Right lobe of liver (tissue), 6 donors: ENCODE measurements around the gene SECISBP2. TPM values are rescaled to one million over a fixed set of nuclear protein-coding genes. Genes with fewer than 3 reads are reported as not detected.

ENCODE experiments used
- ATAC-seq, 4 donors: fragments of 200-7000 bp; cut with Tn5 transposase; one replicate each; pipeline ENCODE4 v1.9.1; 2020; ENCODE audit warnings: mild to moderate bottlenecking in 4 of 4, moderate library complexity in 4 of 4
- DNase-seq, 3 donors: peaks; one replicate each; pipeline ENCODE4 v3.0.0-alpha.2; 2020
- H3K27ac ChIP-seq, 3 donors: fragments of 200-600 bp; one replicate each; pipeline ENCODE4 v1.8.0; 2022
- H3K27me3 ChIP-seq, 2 donors: fragments of 200-600 bp; one replicate each; pipeline ENCODE4 v1.8.0; 2022
- H3K36me3 ChIP-seq, 4 donors: fragments of 200-600 bp; sonication (generic) in 1 of 4; one replicate each; pipeline versions ENCODE4 v1.5.1 to v1.8.0; 2017 to 2022; ENCODE audit warnings: control low read depth in 1 of 4
- H3K4me1 ChIP-seq, 4 donors: fragments of 200-600 bp; sonication (generic) in 1 of 4; one replicate each; pipeline versions ENCODE4 v1.5.1 to v1.8.0; 2017 to 2022; ENCODE audit warnings: control low read depth in 1 of 4
- H3K4me3 ChIP-seq, 3 donors: fragments of 200-600 bp; one replicate each; pipeline ENCODE4 v1.8.0; 2022
- H3K9me3 ChIP-seq, 4 donors: fragments of 200-600 bp; sonication (generic) in 1 of 4; one replicate each; pipeline versions ENCODE4 v1.5.1 to v1.8.0; 2017 to 2022; ENCODE audit warnings: control low read depth in 1 of 4
- CTCF ChIP-seq, 4 donors: fragments of 200-600 bp in 3 of 4; fragments of 450-650 bp in 1 of 4; IDR thresholded peaks; one replicate each; pipeline versions ENCODE4 v1.5.1 to v1.8.0; 2016 to 2022; ENCODE audit warnings: antibody characterized with exemption in 4 of 4, mild to moderate bottlenecking in 2 of 4
- POLR2A ChIP-seq: fragments of 450-650 bp; IDR thresholded peaks from one replicate; pipeline ENCODE4 v1.6.1; 2017; ENCODE audit warnings: antibody characterized with exemption, mild to moderate bottlenecking
- WGBS: methylation state at CpG from one replicate; pipeline ENCODE4 v1.1.6; 2018; ENCODE audit warnings: low coverage, low lambda C conversion rate; ENCODE audit not compliant: insufficient coverage; ENCODE audit errors: missing lambda C conversion rate; 5-methylcytosine and 5-hydroxymethylcytosine counted together
- intact Hi-C, 2 donors: fragments of 100-400 bp; cut with DNase I; formaldehyde crosslinking; loops; one replicate each; pipeline versions ENCODE4 v1.11.2 to v1.14.1; 2022
- total RNA-seq, 6 experiments: library from RNA; depleted of rRNA in 2 of 6; stranded (reverse); fragments of >200 nt in 2 of 6; fragmentation: NEBNext Ultra II Directional in 3 of 6; extraction: Animal tissue kit (Norgen Biotek cat#: 25700) in 3 of 6; gene quantifications; one replicate each; pipeline versions ENCODE4 v1.1.0 to v1.2.4, GENCODE V29; 2016 to 2023
- donor health status: DM: no; HTN: yes; CAD: no.
- donor health status: DM: no; HTN: no; CAD: no.
- donor health status: DM: no; HTN: no; CAD: no.
- donor health status: DM: no; HTN: yes; CAD: no.
- donor health status: DM: no; HTN: yes; CAD: no.

Gene SECISBP2
- total RNA-seq, 6 experiments from 2014 or later = 17.3 to 34.2 (median 26.5) TPM

DNA sequence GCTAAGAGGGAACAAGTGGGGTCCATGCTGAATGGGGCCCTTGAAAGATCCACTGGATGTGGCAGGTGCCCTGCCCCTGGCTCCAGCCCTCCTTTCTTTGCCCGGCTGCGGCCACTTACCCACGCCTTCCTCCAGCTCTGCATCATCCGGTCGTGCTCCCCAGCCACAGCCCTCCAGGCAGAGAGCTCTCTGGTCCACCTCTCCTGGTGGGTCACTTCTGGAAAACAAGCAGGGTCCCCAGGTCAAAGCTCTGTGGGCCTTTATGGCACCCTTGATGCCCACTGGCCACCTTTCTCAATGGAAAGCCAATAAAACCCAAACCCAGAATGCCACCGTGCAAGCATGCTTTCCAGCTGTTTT lies 45.0 kb downstream of the SECISBP2 start:
- H3K27ac ChIP-seq = no peak overlapping the region
- H3K9me3 ChIP-seq = no peaks in the 10 kb centered on the region
- H3K36me3 ChIP-seq = peaks cover 0 to 39% (median 14%) of the 10 kb centered on the region in 4 donors
- H3K4me3 ChIP-seq = no peak overlapping the region
- no peak for DNase-seq
- H3K4me1 ChIP-seq = no peaks in the 10 kb centered on the region
- TF ChIP-seq POLR2A (no peak), CTCF (IDR thresholded peaks at IDR 0.05) (no peak)
- intact Hi-C loops = no loop called here
- WGBS = 86% methylated on average over 1 of the region's 6 CpGs
- H3K27me3 ChIP-seq = no peaks in the 10 kb centered on the region
- ATAC-seq = no peak

DNA sequence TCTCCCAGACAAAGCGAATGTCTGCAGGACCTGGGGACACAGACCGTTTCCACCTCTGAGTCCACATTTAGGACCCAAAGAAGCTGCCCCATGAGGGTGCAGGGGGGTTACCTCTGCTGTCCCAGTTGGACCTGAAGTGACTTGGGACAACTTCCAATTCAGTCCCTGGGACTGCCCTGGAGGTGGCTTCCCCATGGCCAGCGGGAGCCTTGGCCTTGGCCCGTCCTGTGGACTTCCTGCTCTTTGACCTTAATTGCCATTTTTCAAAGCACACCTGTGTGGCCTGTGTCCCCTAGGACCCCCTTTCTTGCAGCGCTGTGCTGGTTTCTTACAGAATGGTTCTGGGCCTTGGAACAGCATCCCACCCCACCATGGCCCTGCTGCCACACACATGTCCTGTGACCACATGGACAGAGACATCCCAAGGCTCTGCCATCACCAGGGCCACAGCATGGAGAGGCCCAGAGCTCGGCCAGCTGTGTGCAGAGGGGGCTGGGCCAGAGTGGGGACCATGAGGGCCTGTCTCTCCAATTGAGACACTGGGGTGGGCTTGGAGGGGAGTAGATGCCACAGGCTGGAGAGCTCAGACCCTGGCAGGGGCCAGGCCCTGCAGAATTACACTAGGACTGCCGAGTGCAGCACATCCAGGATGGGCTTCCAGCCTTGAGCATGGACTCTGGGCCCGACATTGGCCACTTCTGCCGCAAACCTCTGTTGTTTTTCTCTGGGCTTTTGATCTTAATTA lies 45.8 kb downstream of the SECISBP2 start:
- Histone ChIP-seq H3K27me3 (no peaks in the 10 kb centered on the region), H3K4me1 (no peaks in the 10 kb centered on the region), H3K9me3 (no peaks in the 10 kb centered on the region), H3K4me3 (no peak overlapping the region), H3K36me3 (peaks cover 0 to 31% (median 9%) of the 10 kb centered on the region in 4 donors), H3K27ac (no peak overlapping the region)
- WGBS = no CpG with 5 or more reads among the region's 9 CpGs
- DNase-seq = peak in 1 of 3 donors; percentile 41
- peak in 1 of 4 donors; percentile 18 for ATAC-seq
- TF ChIP-seq CTCF (IDR thresholded peaks at IDR 0.05) (no peak), POLR2A (no peak)
- intact Hi-C loops = no loop called here

GRCh38 chr9:89364666-89365531 lies 46.6 kb downstream of the SECISBP2 start:
- no peak overlapping the region for H3K27ac ChIP-seq
- H3K36me3 ChIP-seq = peaks cover 0 to 23% (median 9%) of the 10 kb centered on the region in 4 donors
- H3K4me3 ChIP-seq = no peak overlapping the region
- intact Hi-C loops = no loop called here
- no peak for TF ChIP-seq CTCF (IDR thresholded peaks at IDR 0.05)
- no peak for TF ChIP-seq POLR2A
- DNase-seq = peak in 1 of 3 donors; percentile 43
- peak in 1 of 4 donors; percentile 3 for ATAC-seq
- no peaks in the 10 kb centered on the region for H3K9me3 ChIP-seq
- WGBS = 90% methylated on average over 5 of the region's 17 CpGs
- no peaks in the 10 kb centered on the region for H3K27me3 ChIP-seq
- H3K4me1 ChIP-seq = no peaks in the 10 kb centered on the region

DNA sequence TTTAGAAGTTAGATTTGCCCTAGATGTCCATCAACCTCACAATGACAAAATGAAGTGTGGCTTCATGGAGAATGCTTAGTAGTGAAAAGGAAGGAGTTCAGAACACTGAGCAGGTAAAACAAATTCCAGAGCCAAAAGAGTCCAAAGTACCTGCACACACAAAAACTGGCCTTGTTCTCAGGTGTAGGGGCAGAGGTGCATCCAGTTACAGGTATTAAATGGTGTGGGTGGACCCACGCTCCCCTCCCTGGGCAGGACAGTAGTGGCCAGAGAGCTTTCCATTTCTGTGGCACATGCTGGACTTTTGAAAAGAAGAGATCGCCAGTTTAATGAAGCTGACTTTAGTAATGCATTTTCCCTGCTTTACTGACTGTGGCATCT lies 47.2 kb downstream of the SECISBP2 start:
- Histone ChIP-seq H3K36me3 (peaks cover 0 to 17% (median 8%) of the 10 kb centered on the region in 4 donors), H3K9me3 (no peaks in the 10 kb centered on the region), H3K4me1 (no peaks in the 10 kb centered on the region), H3K4me3 (no peak overlapping the region), H3K27me3 (no peaks in the 10 kb centered on the region), H3K27ac (no peak overlapping the region)
- DNase-seq (peak in 1 of 3 donors; percentile 15), ATAC-seq (no peak)
- intact Hi-C loops = no loop called here
- TF ChIP-seq POLR2A = no peak
- TF ChIP-seq CTCF (IDR thresholded peaks at IDR 0.05) = no peak
- 86% methylated on average over 1 of the region's 2 CpGs for WGBS
